ENCODE results near the gene LEFTY1. TPM values are rescaled to one million over a fixed set of nuclear protein-coding genes. Genes with fewer than 3 reads are reported as not detected.

LEFTY1 gene
- total and polyA plus RNA-seq, 10 donors, result 0.06 to 0.95 (median 0.34) TPM; not detected in 3

DNA sequence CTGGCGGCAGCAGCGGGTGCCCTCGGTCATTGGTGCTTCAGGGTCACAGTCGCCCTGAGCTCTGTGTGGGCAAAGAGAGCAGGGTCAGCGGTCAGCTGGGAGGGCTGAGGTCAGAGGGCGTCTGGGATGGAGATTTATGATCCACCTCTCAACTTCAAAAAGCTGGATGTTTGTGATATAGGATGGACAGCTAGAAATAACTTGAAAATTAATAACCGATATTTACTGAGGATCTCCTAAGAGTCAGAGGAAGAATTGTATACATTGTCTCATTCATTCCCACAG, 2.0 kb downstream of the LEFTY1 start:
- WGBS, 5 donors, result 90 to 94% (median 92%) methylated on average over 7 of the region's 7 CpGs
- Histone ChIP-seq H3K9me3 (no peaks in the 10 kb centered on the region), H3K4me1 (peaks cover 0 to 34% (median 8%) of the 10 kb centered on the region in 6 donors), H3K27ac (no peak overlapping the region), H3K4me3 (no peak overlapping the region), H3K36me3 (no peaks in the 10 kb centered on the region), H3K27me3 (replicated peaks in 1 of 7) (peaks cover 0 to 6% (median 0%) of the 10 kb centered on the region in 7 donors)
- DNase-seq, result no peak
- intact Hi-C loops (cut with DNase I; ENCODE audit: low total_unique reads), result no loop called here
- TF ChIP-seq POLR2A (IDR thresholded peaks at IDR 0.05), result no peak
- TF ChIP-seq, protein P1, sequence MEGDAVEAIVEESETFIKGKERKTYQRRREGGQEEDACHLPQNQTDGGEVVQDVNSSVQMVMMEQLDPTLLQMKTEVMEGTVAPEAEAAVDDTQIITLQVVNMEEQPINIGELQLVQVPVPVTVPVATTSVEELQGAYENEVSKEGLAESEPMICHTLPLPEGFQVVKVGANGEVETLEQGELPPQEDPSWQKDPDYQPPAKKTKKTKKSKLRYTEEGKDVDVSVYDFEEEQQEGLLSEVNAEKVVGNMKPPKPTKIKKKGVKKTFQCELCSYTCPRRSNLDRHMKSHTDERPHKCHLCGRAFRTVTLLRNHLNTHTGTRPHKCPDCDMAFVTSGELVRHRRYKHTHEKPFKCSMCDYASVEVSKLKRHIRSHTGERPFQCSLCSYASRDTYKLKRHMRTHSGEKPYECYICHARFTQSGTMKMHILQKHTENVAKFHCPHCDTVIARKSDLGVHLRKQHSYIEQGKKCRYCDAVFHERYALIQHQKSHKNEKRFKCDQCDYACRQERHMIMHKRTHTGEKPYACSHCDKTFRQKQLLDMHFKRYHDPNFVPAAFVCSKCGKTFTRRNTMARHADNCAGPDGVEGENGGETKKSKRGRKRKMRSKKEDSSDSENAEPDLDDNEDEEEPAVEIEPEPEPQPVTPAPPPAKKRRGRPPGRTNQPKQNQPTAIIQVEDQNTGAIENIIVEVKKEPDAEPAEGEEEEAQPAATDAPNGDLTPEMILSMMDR (IDR thresholded peaks at IDR 0.05 in 8 of 11, conservative IDR thresholded peaks at IDR 0.05 in 3 of 11), result no peak
- no peak for TF ChIP-seq POLR2AphosphoS5 (IDR thresholded peaks at IDR 0.05)

DNA sequence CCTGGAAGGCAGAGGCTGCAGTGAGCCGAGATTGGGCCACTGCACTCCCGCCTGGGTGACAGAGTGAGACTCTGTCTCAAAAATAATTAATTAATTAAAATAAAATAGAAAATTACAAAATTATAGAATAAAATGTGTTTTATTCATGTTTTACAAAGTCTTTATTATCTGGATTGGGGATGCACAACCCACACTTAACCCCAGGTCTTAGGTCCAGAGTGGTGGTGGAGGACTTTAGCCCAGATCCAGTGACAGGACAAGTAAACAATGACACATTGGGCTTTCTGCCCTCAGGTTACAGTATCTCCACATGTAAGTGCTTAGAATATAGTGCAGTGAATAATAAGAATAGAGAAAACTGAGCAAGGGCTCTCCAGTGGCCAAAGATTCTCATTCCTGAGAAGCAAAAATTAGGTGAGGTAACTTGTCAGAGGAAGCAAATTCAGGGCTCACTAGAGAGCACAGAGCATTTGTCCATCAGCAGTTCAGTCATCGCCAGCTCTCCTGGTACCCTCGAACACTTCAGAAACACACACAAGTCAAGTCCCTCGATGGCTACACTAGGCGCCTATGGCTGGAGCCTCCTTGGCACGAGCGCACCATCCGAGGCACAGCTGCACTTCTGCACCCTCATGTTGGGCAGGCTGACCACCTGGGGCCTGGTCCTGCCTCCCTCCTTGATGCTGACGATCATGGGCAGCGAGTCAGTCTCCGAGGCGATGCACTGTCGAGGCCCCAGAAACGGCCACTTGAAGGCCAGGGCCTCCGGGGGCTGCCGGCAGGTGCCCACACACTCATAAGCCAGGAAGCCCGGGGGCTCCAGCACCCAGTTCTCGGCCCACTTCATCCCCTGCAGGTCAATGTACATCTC, 2.6 kb downstream of the LEFTY1 start:
- WGBS, 5 donors, result 91 to 97% (median 94%) methylated on average over 9 to 19 of the region's 19 CpGs
- no peaks in the 10 kb centered on the region for H3K9me3 ChIP-seq
- no peaks in the 10 kb centered on the region for H3K36me3 ChIP-seq
- peaks cover 0 to 6% (median 0%) of the 10 kb centered on the region in 7 donors for H3K27me3 ChIP-seq (replicated peaks in 1 of 7)
- H3K4me3 ChIP-seq, result no peak overlapping the region
- TF ChIP-seq, protein P1 (IDR thresholded peaks at IDR 0.05 in 8 of 11, conservative IDR thresholded peaks at IDR 0.05 in 3 of 11), result no peak
- TF ChIP-seq POLR2A (IDR thresholded peaks at IDR 0.05) (no peak), POLR2AphosphoS5 (IDR thresholded peaks at IDR 0.05) (no peak)
- H3K4me1 ChIP-seq, result peaks cover 0 to 38% (median 10%) of the 10 kb centered on the region in 6 donors
- DNase-seq, result no peak
- H3K27ac ChIP-seq, result peak overlapping the region in 1 of 8 donors; percentile 63
- intact Hi-C loops (cut with DNase I; ENCODE audit: low total_unique reads), result no loop called here

DNA sequence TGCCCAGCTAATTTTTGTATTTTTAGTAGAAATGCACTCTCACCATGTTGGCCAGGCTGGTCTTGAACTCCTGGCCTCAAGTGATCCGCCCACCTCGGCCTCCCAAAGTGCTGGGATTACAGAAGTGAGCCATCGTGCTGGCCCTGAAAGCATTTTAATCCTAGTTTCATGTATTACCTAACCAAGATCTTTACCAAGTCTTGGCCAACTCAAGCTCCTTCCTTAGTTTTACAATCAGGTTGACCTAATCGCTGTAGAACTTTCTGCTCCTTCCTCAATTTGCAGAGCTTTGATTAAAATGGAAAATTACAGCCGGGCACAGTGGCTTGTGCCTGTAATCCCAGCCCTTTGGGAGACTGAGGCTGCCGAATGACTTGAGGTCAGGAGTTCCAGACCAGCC, 3.6 kb downstream of the LEFTY1 start:
- H3K4me3 ChIP-seq, result no peak overlapping the region
- peaks cover 0 to 6% (median 0%) of the 10 kb centered on the region in 7 donors for H3K27me3 ChIP-seq (replicated peaks in 1 of 7)
- H3K36me3 ChIP-seq, result no peaks in the 10 kb centered on the region
- no peak for DNase-seq
- WGBS, 5 donors, result 58 to 88% (median 69%) methylated on average over 6 of the region's 6 CpGs
- H3K9me3 ChIP-seq, result no peaks in the 10 kb centered on the region
- peaks cover 9 to 49% (median 21%) of the 10 kb centered on the region in 6 donors for H3K4me1 ChIP-seq
- TF ChIP-seq POLR2AphosphoS5 (IDR thresholded peaks at IDR 0.05) (no peak), POLR2A (IDR thresholded peaks at IDR 0.05) (no peak)
- TF ChIP-seq, protein P1 (IDR thresholded peaks at IDR 0.05 in 8 of 11, conservative IDR thresholded peaks at IDR 0.05 in 3 of 11), result no peak
- H3K27ac ChIP-seq, result peak overlapping the region in 2 of 8 donors; percentile 21 to 63
- intact Hi-C loops (cut with DNase I; ENCODE audit: low total_unique reads), result no loop called here

DNA sequence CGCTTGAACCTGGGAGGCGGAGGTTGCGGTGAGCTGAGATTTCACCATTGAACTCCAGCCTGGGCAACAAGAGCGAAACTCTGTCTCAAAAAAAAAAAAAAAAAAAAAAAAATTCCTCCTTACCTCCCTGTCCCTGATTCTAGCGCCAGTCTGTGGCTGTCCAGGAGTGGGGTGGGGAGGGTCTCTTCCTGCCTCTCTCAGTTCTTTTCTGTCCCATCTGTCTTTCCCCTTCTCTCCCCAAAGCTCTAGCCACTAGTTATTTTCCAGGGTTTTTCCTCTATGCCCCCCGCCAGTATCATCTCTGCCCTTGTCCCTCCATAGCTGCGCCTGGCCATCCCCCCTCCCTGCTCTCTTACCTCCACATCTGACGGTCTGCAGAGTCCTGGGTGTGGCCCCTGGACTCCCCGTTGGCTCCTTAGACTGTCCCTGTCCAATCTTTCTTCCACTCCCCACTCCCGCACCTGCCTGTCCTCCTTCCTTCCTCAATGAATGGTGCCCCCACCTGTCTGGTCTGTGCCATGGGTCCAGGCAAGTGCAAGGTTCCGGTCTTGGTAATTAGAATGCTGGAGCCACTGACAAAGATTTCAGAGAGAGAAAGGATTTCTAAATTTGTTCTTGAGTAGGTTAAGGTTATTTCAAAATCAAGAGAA, 5.2 kb downstream of the LEFTY1 start:
- 76 to 88% (median 83%) methylated on average over 10 to 11 of the region's 11 CpGs for WGBS, 5 donors
- intact Hi-C loops (cut with DNase I; ENCODE audit: low total_unique reads), result no loop called here
- H3K4me1 ChIP-seq, result peaks cover 24 to 65% (median 36%) of the 10 kb centered on the region in 6 donors
- no peaks in the 10 kb centered on the region for H3K9me3 ChIP-seq
- TF ChIP-seq, protein P1 (IDR thresholded peaks at IDR 0.05 in 8 of 11, conservative IDR thresholded peaks at IDR 0.05 in 3 of 11), result no peak
- TF ChIP-seq POLR2A (IDR thresholded peaks at IDR 0.05), result no peak
- no peak for TF ChIP-seq POLR2AphosphoS5 (IDR thresholded peaks at IDR 0.05)
- DNase-seq, result no peak
- H3K27me3 ChIP-seq (replicated peaks in 1 of 7), result peaks cover 0 to 6% (median 0%) of the 10 kb centered on the region in 7 donors
- peak overlapping the region in 3 of 8 donors; percentile 90 to 96 (median 92) for H3K27ac ChIP-seq
- H3K4me3 ChIP-seq, result peak overlapping the region in 3 of 8 donors; percentile 86 to 98 (median 93)
- peaks cover 0 to 7% (median 0%) of the 10 kb centered on the region in 6 donors for H3K36me3 ChIP-seq
